ENCODE results near the gene INPP4A.

The INPP4A gene

GRCh38 chr2:98545591-98545990 is 100.9 kb downstream of the INPP4A start:
- no peak for DNase-seq

GRCh38 chr2:98546186-98546585 is 101.5 kb downstream of the INPP4A start:
- no peak for DNase-seq

GRCh38 chr2:98547092-98547790 is 102.6 kb downstream of the INPP4A start:
- DNase-seq = no peak

GRCh38 chr2:98548920-98549818 is 104.5 kb downstream of the INPP4A start:
- no peak for DNase-seq

- no peak for DNase-seq
These were observed 105.5 kb downstream of the INPP4A start for GRCh38 chr2:98550165-98550564.

GRCh38 chr2:98551316-98551715 is 106.7 kb downstream of the INPP4A start:
- no peak for DNase-seq

- no peak for DNase-seq
These were observed 108.0 kb downstream of the INPP4A start for GRCh38 chr2:98552499-98553179.

- DNase-seq = no peak
These were observed 109.6 kb downstream of the INPP4A start for GRCh38 chr2:98554116-98554861.

- no peak for DNase-seq
These were observed 111.0 kb downstream of the INPP4A start for GRCh38 chr2:98555696-98556095.

- no peak for DNase-seq
These were observed 111.8 kb downstream of the INPP4A start for GRCh38 chr2:98556344-98557033.

- DNase-seq = no peak
These were observed 114.3 kb downstream of the INPP4A start for GRCh38 chr2:98558852-98559530.

- no peak for DNase-seq
These were observed 114.9 kb downstream of the INPP4A start for GRCh38 chr2:98559581-98559980.

GRCh38 chr2:98560256-98560771 is 115.7 kb downstream of the INPP4A start:
- DNase-seq = no peak

GRCh38 chr2:98561018-98561417 is 116.4 kb downstream of the INPP4A start:
- no peak for DNase-seq

GRCh38 chr2:98561902-98562695 is 117.4 kb downstream of the INPP4A start:
- DNase-seq = no peak

- DNase-seq = no peak
These were observed 118.7 kb downstream of the INPP4A start for GRCh38 chr2:98563394-98563793.

GRCh38 chr2:98564541-98565132 is 120.0 kb downstream of the INPP4A start:
- no peak for DNase-seq

- no peak for DNase-seq
These were observed 120.7 kb downstream of the INPP4A start for GRCh38 chr2:98565286-98565860.

- no peak for DNase-seq
These were observed 121.3 kb downstream of the INPP4A start for GRCh38 chr2:98565941-98566340.

All from SW 1271 (cell line).